ENCODE data around the gene MYH9.

GRCh38 chr22:36343070-36343719 lies 44.6 kb downstream of the MYH9 start:
- TF ChIP-seq, protein P1, sequence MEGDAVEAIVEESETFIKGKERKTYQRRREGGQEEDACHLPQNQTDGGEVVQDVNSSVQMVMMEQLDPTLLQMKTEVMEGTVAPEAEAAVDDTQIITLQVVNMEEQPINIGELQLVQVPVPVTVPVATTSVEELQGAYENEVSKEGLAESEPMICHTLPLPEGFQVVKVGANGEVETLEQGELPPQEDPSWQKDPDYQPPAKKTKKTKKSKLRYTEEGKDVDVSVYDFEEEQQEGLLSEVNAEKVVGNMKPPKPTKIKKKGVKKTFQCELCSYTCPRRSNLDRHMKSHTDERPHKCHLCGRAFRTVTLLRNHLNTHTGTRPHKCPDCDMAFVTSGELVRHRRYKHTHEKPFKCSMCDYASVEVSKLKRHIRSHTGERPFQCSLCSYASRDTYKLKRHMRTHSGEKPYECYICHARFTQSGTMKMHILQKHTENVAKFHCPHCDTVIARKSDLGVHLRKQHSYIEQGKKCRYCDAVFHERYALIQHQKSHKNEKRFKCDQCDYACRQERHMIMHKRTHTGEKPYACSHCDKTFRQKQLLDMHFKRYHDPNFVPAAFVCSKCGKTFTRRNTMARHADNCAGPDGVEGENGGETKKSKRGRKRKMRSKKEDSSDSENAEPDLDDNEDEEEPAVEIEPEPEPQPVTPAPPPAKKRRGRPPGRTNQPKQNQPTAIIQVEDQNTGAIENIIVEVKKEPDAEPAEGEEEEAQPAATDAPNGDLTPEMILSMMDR (IDR thresholded peaks at IDR 0.05; ENCODE audit: low read length): no peak
- no peak for TF ChIP-seq EZH2phosphoT487 (IDR thresholded peaks at IDR 0.05; ENCODE audit: low read length)
